C4-2B (cell line): ENCODE measurements around the gene IVL.

Experiments used
- CTCF ChIP-seq: fragments of 450-650 bp; conservative IDR thresholded peaks from 2 replicates; pipeline ENCODE4 v1.5.1; 2017; ENCODE audit warnings: mild to moderate bottlenecking
- ZFX ChIP-seq: fragments of 450-650 bp; IDR thresholded peaks from 2 replicates; pipeline ENCODE4 v1.6.1; 2017

- TF ChIP-seq CTCF (no peak), ZFX (no peak)
These were observed 27.4 kb upstream of the IVL start for GRCh38 chr1:152880907-152881306.
